IMR-90 (cell line): ENCODE data around the gene RPS15. TPM values are rescaled to one million over a fixed set of nuclear protein-coding genes. Genes with fewer than 3 reads are reported as not detected.

Experiments used
- ATAC-seq: fragments of 200-7000 bp; cut with Tn5 transposase; 2 replicates; pipeline ENCODE4 v1.9.1; 2020; ENCODE audit warnings: low read depth, mild to moderate bottlenecking, moderate library complexity
- BruUV-seq: library from RNA; stranded (reverse); fragments of 400-500 nt; replicated peaks from 2 replicates; lab custom pipeline; 2021; lab: Mats Ljungman, UMichigan
- CTCF ChIA-PET: fragments of 300-600 bp; formaldehyde crosslinking; extraction: SDS; loops from one replicate; lab custom pipeline; 2021; ENCODE audit warnings: antibody characterized with exemption; lab: Yijun Ruan, JAX
- POLR2A ChIA-PET: fragments of 300-600 bp; sonication (Branson Sonifier 250); formaldehyde crosslinking; loops from one replicate; lab custom pipeline; 2022; ENCODE audit warnings: antibody characterized with exemption; ENCODE audit not compliant: unreplicated experiment; lab: Charles Lee
- DNase-seq: peaks from one replicate; pipeline ENCODE4 v3.0.0; 2013
- H2AFZ ChIP-seq: replicated peaks from 2 replicates; pipeline ENCODE3; 2013; ENCODE audit warnings: low read length, mild to moderate bottlenecking; ENCODE audit not compliant: poor library complexity
- H2AK5ac ChIP-seq: 2 replicates; pipeline ENCODE4 v1.6.1; 2013; ENCODE audit warnings: low read depth, low read length, inconsistent platforms
- H2AK9ac ChIP-seq: replicated peaks from 2 replicates; pipeline ENCODE3; 2013; ENCODE audit warnings: mild to moderate bottlenecking, low read depth, low read length, moderate library complexity; ENCODE audit not compliant: poor library complexity
- H2BK120ac ChIP-seq: 2 replicates; pipeline ENCODE4 v1.6.1; 2013; ENCODE audit warnings: low read depth, low read length, inconsistent platforms
- H2BK15ac ChIP-seq: 3 replicates; pipeline ENCODE4 v1.6.1; 2013; ENCODE audit warnings: low read depth, low read length, inconsistent platforms
- H2BK20ac ChIP-seq: 2 replicates; pipeline ENCODE4 v1.6.1; 2013; ENCODE audit warnings: low read depth, mild to moderate bottlenecking, inconsistent platforms, low read length, moderate library complexity
- H2BK5ac ChIP-seq: 2 replicates; pipeline ENCODE4 v1.6.1; 2013; ENCODE audit warnings: mild to moderate bottlenecking, low read depth, low read length, inconsistent platforms; ENCODE audit not compliant: poor library complexity, severe bottlenecking
- H3K14ac ChIP-seq: replicated peaks from 2 replicates; pipeline ENCODE4 v1.6.1; 2013; ENCODE audit warnings: low read depth, low read length, inconsistent platforms
- H3K18ac ChIP-seq: 2 replicates; pipeline ENCODE4 v1.6.1; 2013; ENCODE audit warnings: low read depth, low read length, control low read depth
- H3K23ac ChIP-seq: 2 replicates; pipeline ENCODE4 v1.6.1; 2013; ENCODE audit warnings: low read depth, low read length, inconsistent platforms
- H3K27ac ChIP-seq: 2 replicates; pipeline ENCODE4 v1.5.1; 2013; ENCODE audit warnings: mild to moderate bottlenecking, control low read depth, low read length; ENCODE audit not compliant: insufficient read depth
- H3K27me3 ChIP-seq: 2 replicates; pipeline ENCODE4 v1.6.1; 2013; ENCODE audit warnings: low read length; ENCODE audit not compliant: control insufficient read depth, insufficient read depth
- H3K36me3 ChIP-seq: 2 replicates; pipeline ENCODE4 v1.6.1; 2013; ENCODE audit warnings: low read length, mixed read lengths; ENCODE audit not compliant: control insufficient read depth, insufficient read depth
- H3K4ac ChIP-seq: 2 replicates; pipeline ENCODE4 v1.6.1; 2013; ENCODE audit warnings: low read depth, low read length, inconsistent platforms
- H3K4me1 ChIP-seq: 2 replicates; pipeline ENCODE4 v1.6.1; 2013; ENCODE audit warnings: low read length, mixed read lengths; ENCODE audit not compliant: control insufficient read depth, insufficient read depth
- H3K4me2 ChIP-seq: 2 replicates; pipeline ENCODE4 v1.6.1; 2013; ENCODE audit warnings: low read depth, mild to moderate bottlenecking, control low read depth, low read length, moderate library complexity
- H3K4me3 ChIP-seq: 2 replicates; pipeline ENCODE4 v1.5.1; 2013; ENCODE audit warnings: low read depth, mild to moderate bottlenecking, control low read depth, low read length, moderate library complexity; ENCODE audit not compliant: insufficient read depth
- H3K56ac ChIP-seq: 2 replicates; pipeline ENCODE4 v1.6.1; 2013; ENCODE audit warnings: low read length, inconsistent platforms; ENCODE audit not compliant: insufficient read depth; ENCODE audit errors: extremely low read depth
- H3K79me1 ChIP-seq, 2 experiments: 2 replicates each; pipeline ENCODE4 v1.6.1; 2013; ENCODE audit warnings: low read length in 2 of 2, inconsistent platforms in 1 of 2, low read depth in 1 of 2
- H3K9ac ChIP-seq: 2 replicates; pipeline ENCODE4 v1.6.1; 2013; ENCODE audit warnings: low read depth, low read length, control low read depth
- H3K9me1 ChIP-seq: 2 replicates; pipeline ENCODE4 v1.6.1; 2013; ENCODE audit warnings: low read length, inconsistent platforms; ENCODE audit not compliant: insufficient read depth
- H3K9me3 ChIP-seq: 2 replicates; pipeline ENCODE4 v1.6.1; 2013; ENCODE audit warnings: low read length; ENCODE audit not compliant: control insufficient read depth, insufficient read depth
- H4K20me1 ChIP-seq: 2 replicates; pipeline ENCODE4 v1.6.1; 2013; ENCODE audit warnings: low read length, inconsistent platforms; ENCODE audit not compliant: insufficient read depth
- H4K5ac ChIP-seq: 2 replicates; pipeline ENCODE4 v1.6.1; 2013; ENCODE audit warnings: mild to moderate bottlenecking, low read depth, low read length, control low read depth
- H4K8ac ChIP-seq, 2 experiments: 2 replicates each; pipeline ENCODE4 v1.6.1; 2013; ENCODE audit warnings: low read depth in 2 of 2, low read length in 2 of 2, control low read depth in 1 of 2, inconsistent platforms in 1 of 2
- H4K91ac ChIP-seq: 2 replicates; pipeline ENCODE4 v1.6.1; 2013; ENCODE audit warnings: low read depth, low read length, inconsistent platforms; ENCODE audit not compliant: insufficient read depth
- MXI1 ChIP-seq: IDR thresholded peaks from 2 replicates; pipeline ENCODE4 v1.6.1; 2012; ENCODE audit warnings: low read depth, mild to moderate bottlenecking, low read length, moderate library complexity, borderline replicate concordance
- NFE2L2 ChIP-seq: fragments of 150-350 bp; IDR thresholded peaks from 2 replicates; pipeline ENCODE4 v1.6.1; 2016; ENCODE audit warnings: low read depth, mild to moderate bottlenecking, low read length
- POLR2A ChIP-seq: IDR thresholded peaks from 2 replicates; pipeline ENCODE4 v1.6.1; 2012; ENCODE audit warnings: mild to moderate bottlenecking, low read depth, low read length
- WGBS, 2 experiments: methylation state at CpG; one replicate each; pipeline versions ENCODE4 v1.1.5 to v1.1.7; 2013; ENCODE audit warnings: missing lambda C conversion rate in 2 of 2; ENCODE audit not compliant: insufficient read length in 1 of 2; ENCODE audit errors: extremely low coverage in 2 of 2; 5-methylcytosine and 5-hydroxymethylcytosine counted together
- dilution Hi-C: fragments of 300-500 bp; cut with HindIII; formaldehyde crosslinking; loops from one replicate; pipeline ENCODE4 v1.14.3; 2018; ENCODE audit warnings: low sequenced_read_pairs; ENCODE audit not compliant: unreplicated experiment
- in situ Hi-C: fragments of 300-500 bp; cut with MboI; formaldehyde crosslinking; loops from 3 replicates; pipeline ENCODE4 v1.14.3; 2019; ENCODE audit warnings: low sequenced_read_pairs, inconsistent platforms, mixed read lengths
- intact Hi-C: fragments of 100-400 bp; cut with micrococcal nuclease; formaldehyde crosslinking; loops from 2 replicates; pipeline ENCODE4 v1.10.0; 2022
- polyA plus RNA-seq, 3 experiments: library from polyadenylated mRNA; depleted of rRNA; stranded (reverse); fragments of >200 nt; gene quantifications; 2 replicates each; pipeline ENCODE4 v1.2.3, GENCODE V29; 2012; ENCODE audit warnings: low replicate concordance in 1 of 3
- total RNA-seq: library from RNA; depleted of rRNA; stranded (reverse); fragments of >200 nt; gene quantifications from 2 replicates; pipeline ENCODE4 v1.2.3, GENCODE V29; 2012

The RPS15 gene
- total and polyA plus RNA-seq, 2 of the 4 experiments (the other 2 are of a cell fraction): 1,179 to 1,855 TPM

GRCh38 chr19:1408300-1409203, 29.6 kb upstream of the RPS15 start:
- no peak overlapping the region; the same call in 1 of the 2 replicates for H3K18ac ChIP-seq
- peak overlapping the region; percentile 38 for H3K14ac ChIP-seq
- no peak overlapping the region for H2BK20ac ChIP-seq
- peak overlapping the region; percentile 99 for H2AK9ac ChIP-seq
- peak overlapping the region; percentile 46; the same call in 1 of the 2 replicates for H4K91ac ChIP-seq
- intact Hi-C loops (loop anchor here (5.0 kb wide), 1 partner anchor 131 kb away; the partner anchor contains the start of gene FAM174C), dilution Hi-C loops (no loop called here), in situ Hi-C loops (no loop called here)
- WGBS, 2 experiments: 0% methylated on average over 7 of the region's 69 CpGs; no CpG with 5 or more reads in 1 of the 2 experiments
- H3K79me1 ChIP-seq: peaks cover 0 to 39% of the 10 kb centered on the region in 2 experiments; a peak in 2 of 4 replicates
- peak overlapping the region; percentile 55 for H2BK5ac ChIP-seq
- H3K36me3 ChIP-seq: peaks cover 16% of the 10 kb centered on the region; the same call in 1 of the 2 replicates
- TF ChIP-seq POLR2A (peak; percentile 72; the same call in 1 of the 2 replicates), MXI1 (peak; percentile 82; the same call in 1 of the 2 replicates), NFE2L2 (no peak)
- peak overlapping the region; percentile 40 for H2AFZ ChIP-seq
- H3K9ac ChIP-seq: peak overlapping the region; percentile 69
- ChIA-PET POLR2A (no interaction called here), CTCF (no interaction called here)
- H3K9me1 ChIP-seq: peaks cover 8% of the 10 kb centered on the region
- H2BK120ac ChIP-seq: no peak overlapping the region
- H4K8ac ChIP-seq: peak overlapping the region in 1 of 2 experiments; percentile 44; a peak in 1 of 4 replicates
- no TSS peak for BruUV-seq
- peak overlapping the region; percentile 46 for H3K56ac ChIP-seq
- H3K27ac ChIP-seq: peak overlapping the region; percentile 81
- no peaks in the 10 kb centered on the region for H3K9me3 ChIP-seq
- H3K27me3 ChIP-seq: no peaks in the 10 kb centered on the region
- peak overlapping the region; percentile 82 for H3K23ac ChIP-seq
- H2BK15ac ChIP-seq: no peak overlapping the region
- peaks cover 24% of the 10 kb centered on the region for H3K4me1 ChIP-seq
- peaks cover 56% of the 10 kb centered on the region for H4K20me1 ChIP-seq
- H2AK5ac ChIP-seq: peak overlapping the region; percentile 59
- peak overlapping the region; percentile 72 for H3K4ac ChIP-seq
- peak overlapping the region; percentile 93 for H3K4me2 ChIP-seq
- H3K4me3 ChIP-seq: peak overlapping the region; percentile 85
- DNase-seq (peak; percentile 50), ATAC-seq (peak; percentile 16)
- no peak overlapping the region for H4K5ac ChIP-seq
